GM12878 (cell line): ENCODE data around the gene TSPAN31. TPM values are rescaled to one million over a fixed set of nuclear protein-coding genes. Genes with fewer than 3 reads are reported as not detected.

Experiments
- ASH2L ChIP-seq: fragments of 300-600, 200-600 bp; sonication (generic); IDR thresholded peaks from 2 replicates; pipeline ENCODE4 v1.6.1; 2017; ENCODE audit warnings: low read depth, mild to moderate bottlenecking, borderline replicate concordance
- ATF3 ChIP-seq: IDR thresholded peaks from 2 replicates; pipeline ENCODE4 v1.6.1; 2011; ENCODE audit warnings: low read depth, mild to moderate bottlenecking, low read length, moderate library complexity, borderline replicate concordance; ENCODE audit errors: extremely low read depth
- CBFB ChIP-seq: IDR thresholded peaks from 2 replicates; pipeline ENCODE4 v1.6.1; 2016; ENCODE audit warnings: antibody characterized with exemption, low read depth
- CTCF ChIP-seq, 3 experiments: IDR thresholded peaks in 2 of 3; conservative IDR thresholded peaks in 1 of 3; 2 replicates each; pipeline ENCODE4 v1.5.1; 2011; ENCODE audit warnings: low read depth in 3 of 3, low read length in 3 of 3, mild to moderate bottlenecking in 3 of 3, control low read depth in 2 of 3, moderate library complexity in 2 of 3, inconsistent platforms in 1 of 3, mixed read lengths in 1 of 3; ENCODE audit not compliant: control insufficient read depth in 2 of 3, insufficient read depth in 1 of 3; ENCODE audit errors: extremely low read depth in 1 of 3
- E2F8 ChIP-seq: fragments of 450-650 bp; IDR thresholded peaks from 2 replicates; pipeline ENCODE4 v1.6.1; 2018; ENCODE audit warnings: mild to moderate bottlenecking, low read depth, moderate library complexity; ENCODE audit not compliant: partially characterized antibody
- EGR1 ChIP-seq, 2 experiments: IDR thresholded peaks; 1 replicate in 1 of 2; 2 replicates in 1 of 2; pipeline ENCODE4 v1.6.1; 2011 to 2012; ENCODE audit warnings: low read depth in 2 of 2, low read length in 2 of 2, borderline replicate concordance in 1 of 2, mild to moderate bottlenecking in 1 of 2, moderate library complexity in 1 of 2
- ESRRA ChIP-seq: IDR thresholded peaks from 2 replicates; pipeline ENCODE4 v1.6.1; 2012; ENCODE audit warnings: mild to moderate bottlenecking, low read length, improper control_type of control experiment
- GATAD2B ChIP-seq: fragments of 450-650 bp; conservative IDR thresholded peaks from 2 replicates; pipeline ENCODE4 v1.6.1; 2017; ENCODE audit warnings: low read depth, mild to moderate bottlenecking, moderate library complexity
- HCFC1 ChIP-seq: fragments of 150-350 bp; IDR thresholded peaks from 2 replicates; pipeline ENCODE4 v1.6.1; 2014; ENCODE audit warnings: low read length
- HDAC2 ChIP-seq: fragments of 200-600 bp; sonication (generic); IDR thresholded peaks from 2 replicates; pipeline ENCODE4 v1.6.1; 2017
- HDGF ChIP-seq: fragments of 450-650 bp; IDR thresholded peaks from 2 replicates; pipeline ENCODE4 v1.6.1; 2016; ENCODE audit warnings: antibody characterized with exemption
- IKZF1 ChIP-seq: fragments of 450-650 bp; conservative IDR thresholded peaks from 2 replicates; pipeline ENCODE4 v1.6.1; 2017; ENCODE audit warnings: antibody characterized with exemption, mild to moderate bottlenecking
- IKZF2 ChIP-seq, 2 experiments: fragments of 450-650 bp; IDR thresholded peaks; 2 replicates each; pipeline ENCODE4 v1.6.1; 2017; ENCODE audit warnings: mild to moderate bottlenecking in 2 of 2, moderate library complexity in 2 of 2
- JUNB ChIP-seq: IDR thresholded peaks from 2 replicates; pipeline ENCODE4 v1.6.1; 2016; ENCODE audit warnings: antibody characterized with exemption, mild to moderate bottlenecking
- KLF5 ChIP-seq: fragments of 450-650 bp; IDR thresholded peaks from 2 replicates; pipeline ENCODE4 v1.6.1; 2014; ENCODE audit warnings: mild to moderate bottlenecking; ENCODE audit not compliant: partially characterized antibody
- LARP7 ChIP-seq: fragments of 450-650 bp; IDR thresholded peaks from 2 replicates; pipeline ENCODE4 v1.6.1; 2017; ENCODE audit warnings: mild to moderate bottlenecking
- MXI1 ChIP-seq: fragments of 150-350 bp; IDR thresholded peaks from 2 replicates; pipeline ENCODE4 v1.6.1; 2011; ENCODE audit warnings: low read depth, mild to moderate bottlenecking, inconsistent platforms, low read length, improper control_type of control experiment
- PKNOX1 ChIP-seq: fragments of 450-650 bp; IDR thresholded peaks from 2 replicates; pipeline ENCODE4 v1.6.1; 2016; ENCODE audit warnings: mild to moderate bottlenecking
- PML ChIP-seq: IDR thresholded peaks from 2 replicates; pipeline ENCODE4 v1.6.1; 2012; ENCODE audit warnings: low read length, inconsistent platforms
- POLR2A ChIP-seq: IDR thresholded peaks from 2 replicates; pipeline ENCODE4 v1.6.1; 2011; ENCODE audit warnings: low read depth, mild to moderate bottlenecking, low read length
- RAD51 ChIP-seq: fragments of 450-650 bp; IDR thresholded peaks from 2 replicates; pipeline ENCODE4 v1.6.1; 2016; ENCODE audit warnings: moderate library complexity, mild to moderate bottlenecking, inconsistent platforms
- RBBP5 ChIP-seq: fragments of 200-600 bp; sonication (generic); conservative IDR thresholded peaks from 2 replicates; pipeline ENCODE4 v1.6.1; 2016
- SIN3A ChIP-seq: IDR thresholded peaks from 2 replicates; pipeline ENCODE4 v1.6.1; 2012; ENCODE audit warnings: low read depth, low read length, improper control_type of control experiment
- SPI1 ChIP-seq: IDR thresholded peaks from 2 replicates; pipeline ENCODE4 v1.6.1; 2011; ENCODE audit warnings: low read depth, mild to moderate bottlenecking, low read length, moderate library complexity, borderline replicate concordance; ENCODE audit not compliant: insufficient read depth
- SRF ChIP-seq, 2 experiments: IDR thresholded peaks; 2 replicates each; pipeline ENCODE4 v1.6.1; 2011; ENCODE audit warnings: low read depth in 2 of 2, low read length in 2 of 2, mild to moderate bottlenecking in 1 of 2, moderate library complexity in 1 of 2
- WRNIP1 ChIP-seq: IDR thresholded peaks from 2 replicates; pipeline ENCODE4 v1.6.1; 2011; ENCODE audit warnings: low read depth, low read length, improper control_type of control experiment, borderline replicate concordance
- YY1 ChIP-seq: IDR thresholded peaks from 2 replicates; pipeline ENCODE4 v1.6.1; 2011; ENCODE audit warnings: low read depth, mild to moderate bottlenecking, low read length
- polyA plus RNA-seq, 11 experiments: library from polyadenylated mRNA; depleted of rRNA in 4 of 11; unstranded in 6 of 11; stranded (reverse) in 5 of 11; fragments of >200 nt; fragmentation: Nextera tagmentation in 4 of 11; fragmentation: Illumina TruSeq in 1 of 11; extraction: Ambion mirVana in 4 of 11; extraction: Trizol in 1 of 11; gene quantifications; 1 replicate in 1 of 11; 2 replicates in 10 of 11; pipeline versions ENCODE4 v1.2.1 to v1.2.3, GENCODE V29; 2011 to 2016; ENCODE audit warnings: inconsistent platforms in 2 of 11, missing spikeins in 2 of 11, low read depth in 1 of 11
- total RNA-seq, 4 experiments: library from RNA; depleted of rRNA in 3 of 4; stranded (reverse); fragments of >200 nt in 3 of 4; fragmentation: Illumina TruSeq in 1 of 4; extraction: Trizol in 1 of 4; gene quantifications; 2 replicates each; pipeline versions ENCODE4 v1.2.1 to v1.2.3, GENCODE V29; 2013 to 2021

The TSPAN31 gene
- total and polyA plus RNA-seq, 10 of the 15 experiments (the other 5 are each of a cell fraction or from before 2014, with no cell fraction given), result 11.8 to 32.2 (median 24.7) TPM

- no peak for TF ChIP-seq SPI1
- TF ChIP-seq JUNB, result no peak
- no peak for TF ChIP-seq CTCF (IDR thresholded peaks at IDR 0.05 in 2 of 3, conservative IDR thresholded peaks at IDR 0.05 in 1 of 3; ENCODE audit: control insufficient read depth in 2 of 3, extremely low read depth in 1 of 3, insufficient read depth in 1 of 3, low read depth in 3 of 3, low read length in 3 of 3)
- TF ChIP-seq HDGF, result peak; percentile 90; the same call in 1 of the 2 replicates
- peak in 1 of 2 experiments; percentile 68; a peak in 2 of 3 replicates for TF ChIP-seq EGR1 (IDR thresholded peaks at IDR 0.05; ENCODE audit: borderline replicate concordance in 1 of 2, low read depth in 2 of 2, low read length in 2 of 2)
- peak; percentile 91; the same call in 1 of the 2 replicates for TF ChIP-seq PML
- TF ChIP-seq CBFB, result peak; percentile 64; the same call in 1 of the 2 replicates
- TF ChIP-seq IKZF2 (IDR thresholded peaks at IDR 0.05), result peak; percentile 59 to 69; a peak in 3 of 4 replicates
- TF ChIP-seq LARP7, result peak; percentile 58; the same call in 1 of the 2 replicates
- TF ChIP-seq E2F8, result peak; percentile 72
- TF ChIP-seq HDAC2, result peak; percentile 84; the same call in 1 of the 2 replicates
- peak in 1 of 2 experiments; percentile 78; a peak in 2 of 4 replicates for TF ChIP-seq SRF (IDR thresholded peaks at IDR 0.05; ENCODE audit: low read depth in 2 of 2, low read length in 2 of 2)
- TF ChIP-seq PKNOX1, result no peak
- peak; percentile 100 for TF ChIP-seq MXI1
- TF ChIP-seq YY1, result peak; percentile 96
- TF ChIP-seq KLF5, result peak; percentile 26
- no peak for TF ChIP-seq RBBP5
- peak; percentile 98 for TF ChIP-seq SIN3A
- TF ChIP-seq GATAD2B, result 0 out of 2 replicates have a peak, but pooled peaks have one; percentile 43
- TF ChIP-seq IKZF1, result peak; percentile 85
- peak; percentile 77; the same call in 1 of the 2 replicates for TF ChIP-seq ATF3
- no peak for TF ChIP-seq WRNIP1
- TF ChIP-seq ESRRA, result no peak
- TF ChIP-seq POLR2A, result peak; percentile 97
- no peak; the same call in 1 of the 2 replicates for TF ChIP-seq RAD51
- peak; percentile 76 for TF ChIP-seq HCFC1
- no peak for TF ChIP-seq ASH2L
Measured at GRCh38 chr12:57771873-57772428, 27.1 kb downstream of the TSPAN31 start, which contains the start of gene METTL1 (continued).
